Spleen (tissue), 7 donors: ENCODE measurements around the gene DOCK10.

ENCODE experiments used
- POLR2AphosphoS5 ChIP-seq, 3 donors: sonication (generic); formaldehyde crosslinking; IDR thresholded peaks; one replicate each; pipeline ENCODE4 v1.5.1; 2017; ENCODE audit warnings: antibody characterized with exemption in 3 of 3
- TF ChIP-seq, protein P1 (sequence below), 11 experiments: fragments of 200-600 bp in 7 of 11; fragments of 450-650 bp in 4 of 11; sonication (generic) in 4 of 11; IDR thresholded peaks in 8 of 11; conservative IDR thresholded peaks in 3 of 11; 1 replicate in 7 of 11; 2 replicates in 4 of 11; pipeline versions ENCODE4 v1.4.0 to v1.8.0; 2016 to 2021; ENCODE audit warnings: antibody characterized with exemption in 11 of 11, inconsistent platforms in 4 of 11, mild to moderate bottlenecking in 1 of 11
- donor health status: DM: no; HTN: no; CAD: no; lungs with moderate emphysema.
- donor health status: DM: no; HTN: no; CAD: no.
- donor health status: DM: no; HTN: no; CAD: no.

DNA sequence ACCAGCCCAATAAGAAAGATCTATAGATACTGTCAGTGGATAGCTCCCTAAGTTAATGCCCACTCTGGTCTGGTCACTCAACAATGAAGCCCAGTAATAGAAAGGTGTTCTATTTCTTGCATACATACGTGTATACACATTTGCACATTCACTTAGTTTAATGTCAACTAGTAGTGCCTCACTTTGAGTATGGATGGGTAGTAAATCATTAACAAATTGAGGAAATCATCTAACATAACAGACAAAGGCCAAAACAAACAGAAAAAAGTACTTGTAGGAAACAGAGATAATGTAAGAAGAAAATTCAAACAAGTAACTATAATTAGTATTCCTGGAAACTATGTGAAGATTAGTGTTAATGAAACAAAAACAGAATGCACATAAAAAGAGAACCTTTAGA is 312.8 kb downstream of the DOCK10 start:
- TF ChIP-seq, protein P1, sequence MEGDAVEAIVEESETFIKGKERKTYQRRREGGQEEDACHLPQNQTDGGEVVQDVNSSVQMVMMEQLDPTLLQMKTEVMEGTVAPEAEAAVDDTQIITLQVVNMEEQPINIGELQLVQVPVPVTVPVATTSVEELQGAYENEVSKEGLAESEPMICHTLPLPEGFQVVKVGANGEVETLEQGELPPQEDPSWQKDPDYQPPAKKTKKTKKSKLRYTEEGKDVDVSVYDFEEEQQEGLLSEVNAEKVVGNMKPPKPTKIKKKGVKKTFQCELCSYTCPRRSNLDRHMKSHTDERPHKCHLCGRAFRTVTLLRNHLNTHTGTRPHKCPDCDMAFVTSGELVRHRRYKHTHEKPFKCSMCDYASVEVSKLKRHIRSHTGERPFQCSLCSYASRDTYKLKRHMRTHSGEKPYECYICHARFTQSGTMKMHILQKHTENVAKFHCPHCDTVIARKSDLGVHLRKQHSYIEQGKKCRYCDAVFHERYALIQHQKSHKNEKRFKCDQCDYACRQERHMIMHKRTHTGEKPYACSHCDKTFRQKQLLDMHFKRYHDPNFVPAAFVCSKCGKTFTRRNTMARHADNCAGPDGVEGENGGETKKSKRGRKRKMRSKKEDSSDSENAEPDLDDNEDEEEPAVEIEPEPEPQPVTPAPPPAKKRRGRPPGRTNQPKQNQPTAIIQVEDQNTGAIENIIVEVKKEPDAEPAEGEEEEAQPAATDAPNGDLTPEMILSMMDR (IDR thresholded peaks at IDR 0.05 in 8 of 11, conservative IDR thresholded peaks at IDR 0.05 in 3 of 11) = no peak
- no peak for TF ChIP-seq POLR2AphosphoS5 (IDR thresholded peaks at IDR 0.05)
